ENCODE results near the gene NPRL2. TPM values are rescaled to one million over a fixed set of nuclear protein-coding genes. Genes with fewer than 3 reads are reported as not detected.

Gene NPRL2
- total RNA-seq, 2 experiments from 2014 or later: 27.9 to 52.5 TPM

DNA sequence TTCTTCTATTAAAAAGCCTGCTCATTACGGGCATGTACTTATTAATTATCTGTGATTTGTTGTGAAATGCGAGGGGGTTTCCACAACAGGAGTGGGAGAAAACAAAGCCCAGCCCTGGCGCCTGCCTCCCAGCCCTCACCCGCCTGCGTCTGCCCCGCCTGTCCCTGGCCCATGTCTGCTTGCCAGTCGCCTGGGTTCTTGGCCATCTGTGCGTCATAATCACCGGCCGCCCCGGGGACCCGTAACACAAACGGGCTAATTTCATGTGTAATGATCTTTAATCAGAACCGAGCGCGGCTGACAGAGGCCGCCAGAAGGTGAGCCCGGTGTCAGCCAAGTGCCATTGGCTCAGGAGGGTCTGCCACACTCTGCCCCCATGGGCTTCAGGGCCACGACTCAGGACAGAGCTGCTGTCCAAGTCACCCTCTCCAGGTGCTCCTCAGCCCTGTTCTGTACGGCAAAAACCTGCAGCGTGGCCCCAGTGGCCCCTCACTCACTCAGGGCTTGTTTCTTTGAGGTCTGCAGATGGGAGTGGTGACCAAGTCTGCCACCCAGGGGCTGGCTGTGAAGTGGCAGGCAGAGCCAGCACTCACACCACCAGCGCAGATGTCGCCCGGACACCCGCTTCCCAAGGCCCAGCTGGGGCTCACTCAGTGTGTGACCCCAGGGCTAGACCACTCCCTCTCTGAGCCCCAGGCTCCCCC, 37.6 kb upstream of the NPRL2 start:
- TF ChIP-seq EZH2phosphoT487 (IDR thresholded peaks at IDR 0.05; ENCODE audit: borderline replicate concordance, low read depth, low read length): no peak
- TF ChIP-seq, protein P1, sequence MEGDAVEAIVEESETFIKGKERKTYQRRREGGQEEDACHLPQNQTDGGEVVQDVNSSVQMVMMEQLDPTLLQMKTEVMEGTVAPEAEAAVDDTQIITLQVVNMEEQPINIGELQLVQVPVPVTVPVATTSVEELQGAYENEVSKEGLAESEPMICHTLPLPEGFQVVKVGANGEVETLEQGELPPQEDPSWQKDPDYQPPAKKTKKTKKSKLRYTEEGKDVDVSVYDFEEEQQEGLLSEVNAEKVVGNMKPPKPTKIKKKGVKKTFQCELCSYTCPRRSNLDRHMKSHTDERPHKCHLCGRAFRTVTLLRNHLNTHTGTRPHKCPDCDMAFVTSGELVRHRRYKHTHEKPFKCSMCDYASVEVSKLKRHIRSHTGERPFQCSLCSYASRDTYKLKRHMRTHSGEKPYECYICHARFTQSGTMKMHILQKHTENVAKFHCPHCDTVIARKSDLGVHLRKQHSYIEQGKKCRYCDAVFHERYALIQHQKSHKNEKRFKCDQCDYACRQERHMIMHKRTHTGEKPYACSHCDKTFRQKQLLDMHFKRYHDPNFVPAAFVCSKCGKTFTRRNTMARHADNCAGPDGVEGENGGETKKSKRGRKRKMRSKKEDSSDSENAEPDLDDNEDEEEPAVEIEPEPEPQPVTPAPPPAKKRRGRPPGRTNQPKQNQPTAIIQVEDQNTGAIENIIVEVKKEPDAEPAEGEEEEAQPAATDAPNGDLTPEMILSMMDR (conservative IDR thresholded peaks at IDR 0.05; ENCODE audit: low read length): peak; percentile 70
- Histone ChIP-seq H3K9me3 (ENCODE audit: low read length) (no peaks in the 10 kb centered on the region), H3K4me2 (ENCODE audit: low read length) (no peak overlapping the region), H3K4me1 (ENCODE audit: insufficient read depth, low read length, poor library complexity, severe bottlenecking) (no peaks in the 10 kb centered on the region), H3K9me2 (ENCODE audit: insufficient read depth, low read length) (no peaks in the 10 kb centered on the region), H3K79me2 (ENCODE audit: insufficient read depth, low read depth, low read length) (no peaks in the 10 kb centered on the region), H3K27ac (ENCODE audit: low read depth, low read length, poor library complexity, severe bottlenecking) (no peak overlapping the region), H4K20me1 (ENCODE audit: insufficient read depth, low read length) (no peaks in the 10 kb centered on the region), H3K4me3 (ENCODE audit: low read depth, low read length, poor library complexity, severe bottlenecking) (no peak overlapping the region), H3K36me3 (ENCODE audit: insufficient read depth, low read length) (no peaks in the 10 kb centered on the region), H2AFZ (ENCODE audit: low read length) (no peak overlapping the region)
- peak; percentile 26 for DNase-seq (ENCODE audit: low spot score)
- CTCF ChIA-PET (ENCODE audit: unreplicated experiment): no interaction called here
- POLR2A ChIA-PET: no interaction called here
- intact Hi-C loops (cut with micrococcal nuclease; ENCODE audit: unreplicated experiment): loop anchor here (1.0 kb wide), 1 partner anchor 41 kb away; no protein-coding TSS in a partner anchor
- no TSS peak for BruUV-seq (replicated peaks)

DNA sequence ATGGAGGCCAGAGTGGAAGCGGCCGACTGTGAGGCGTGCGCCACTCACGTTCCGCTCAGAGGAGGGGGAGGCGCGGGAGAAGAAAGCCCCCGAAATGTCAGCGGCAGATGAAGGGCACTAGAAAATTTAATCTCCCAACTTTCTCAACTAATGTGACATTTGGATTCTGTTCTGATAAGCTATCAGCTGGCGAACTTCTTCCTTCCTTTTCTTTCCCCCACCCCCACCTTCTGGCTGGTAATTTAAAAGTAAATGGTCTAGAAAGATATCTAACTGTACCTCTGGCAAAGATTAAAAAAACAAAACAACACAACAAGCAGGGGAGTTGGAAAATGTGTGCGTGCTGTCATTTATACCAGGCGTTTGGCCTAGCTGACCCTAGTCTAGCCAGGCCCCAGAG, 35.2 kb upstream of the NPRL2 start:
- CTCF ChIA-PET (ENCODE audit: unreplicated experiment): no interaction called here
- H3K4me1 ChIP-seq (ENCODE audit: insufficient read depth, low read length, poor library complexity, severe bottlenecking): no peaks in the 10 kb centered on the region
- DNase-seq (ENCODE audit: low spot score): no peak
- H4K20me1 ChIP-seq (ENCODE audit: insufficient read depth, low read length): no peaks in the 10 kb centered on the region
- H3K4me2 ChIP-seq (ENCODE audit: low read length): no peak overlapping the region
- H3K9me3 ChIP-seq (ENCODE audit: low read length): no peaks in the 10 kb centered on the region
- TF ChIP-seq EZH2phosphoT487 (IDR thresholded peaks at IDR 0.05; ENCODE audit: borderline replicate concordance, low read depth, low read length): no peak
- TF ChIP-seq, protein P1 (conservative IDR thresholded peaks at IDR 0.05; ENCODE audit: low read length): no peak
- intact Hi-C loops (cut with micrococcal nuclease; ENCODE audit: unreplicated experiment): no loop called here
- POLR2A ChIA-PET: no interaction called here
- no peaks in the 10 kb centered on the region for H3K36me3 ChIP-seq (ENCODE audit: insufficient read depth, low read length)
- H3K79me2 ChIP-seq (ENCODE audit: insufficient read depth, low read depth, low read length): no peaks in the 10 kb centered on the region
- no peaks in the 10 kb centered on the region for H3K9me2 ChIP-seq (ENCODE audit: insufficient read depth, low read length)
- H3K4me3 ChIP-seq (ENCODE audit: low read depth, low read length, poor library complexity, severe bottlenecking): no peak overlapping the region
- no peak overlapping the region for H2AFZ ChIP-seq (ENCODE audit: low read length)
- no TSS peak for BruUV-seq (replicated peaks)
- no peak overlapping the region for H3K27ac ChIP-seq (ENCODE audit: low read depth, low read length, poor library complexity, severe bottlenecking)

DNA sequence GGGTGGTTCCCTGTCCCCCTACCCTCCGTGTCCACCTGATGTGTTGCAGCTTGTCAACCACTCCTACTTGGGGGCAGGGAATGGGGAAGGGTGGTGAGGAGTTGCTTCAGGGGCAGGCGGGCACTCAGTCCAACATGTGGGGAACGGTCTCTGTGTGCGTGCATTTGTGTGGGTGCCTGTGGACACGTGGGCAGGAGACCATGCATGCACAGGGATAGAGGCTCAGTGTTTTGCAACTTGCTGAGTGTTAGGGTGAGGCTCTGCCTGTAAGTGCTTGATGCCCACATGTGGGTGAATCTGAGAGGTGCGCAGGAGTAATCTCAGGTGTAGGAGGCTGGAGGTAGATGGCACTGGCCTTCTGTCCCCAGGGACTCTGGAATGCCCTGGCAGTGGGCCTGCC, 33.2 kb upstream of the NPRL2 start:
- no peak for TF ChIP-seq EZH2phosphoT487 (IDR thresholded peaks at IDR 0.05; ENCODE audit: borderline replicate concordance, low read depth, low read length)
- TF ChIP-seq, protein P1 (conservative IDR thresholded peaks at IDR 0.05; ENCODE audit: low read length): no peak
- no peak for DNase-seq (ENCODE audit: low spot score)
- ChIA-PET POLR2A (no interaction called here), CTCF (ENCODE audit: unreplicated experiment) (no interaction called here)
- no peaks in the 10 kb centered on the region for H3K4me1 ChIP-seq (ENCODE audit: insufficient read depth, low read length, poor library complexity, severe bottlenecking)
- no peaks in the 10 kb centered on the region for H3K36me3 ChIP-seq (ENCODE audit: insufficient read depth, low read length)
- intact Hi-C loops (cut with micrococcal nuclease; ENCODE audit: unreplicated experiment): no loop called here
- BruUV-seq (replicated peaks): no TSS peak
- no peaks in the 10 kb centered on the region for H3K79me2 ChIP-seq (ENCODE audit: insufficient read depth, low read depth, low read length)
- H3K9me3 ChIP-seq (ENCODE audit: low read length): no peaks in the 10 kb centered on the region
- H3K9me2 ChIP-seq (ENCODE audit: insufficient read depth, low read length): no peaks in the 10 kb centered on the region
- H3K4me2 ChIP-seq (ENCODE audit: low read length): no peak overlapping the region
- no peak overlapping the region for H3K27ac ChIP-seq (ENCODE audit: low read depth, low read length, poor library complexity, severe bottlenecking)
- H2AFZ ChIP-seq (ENCODE audit: low read length): no peak overlapping the region
- no peaks in the 10 kb centered on the region for H4K20me1 ChIP-seq (ENCODE audit: insufficient read depth, low read length)
- no peak overlapping the region for H3K4me3 ChIP-seq (ENCODE audit: low read depth, low read length, poor library complexity, severe bottlenecking)
